ENCODE data around the gene OR1L1.

The OR1L1 gene

GRCh38 chr9:122661416-122661815 lies at the start of gene OR1L1:
TSS of gene OR1L1 (plus strand) at chr9:122661716. CDS start at chr9:122661716, 0 bp downstream.
- DNase-seq = no peak

- no peak for DNase-seq
Observed at GRCh38 chr9:122614362-122614761, 47.2 kb upstream of the OR1L1 start, which contains the start of gene OR1Q1. TSS of gene OR1Q1 (plus strand) at chr9:122614738. CDS start at chr9:122614738, 0 bp downstream.

GRCh38 chr9:122619996-122620395 lies 41.5 kb upstream of the OR1L1 start:
- no peak for DNase-seq

GRCh38 chr9:122642226-122642625 lies 19.3 kb upstream of the OR1L1 start:
- DNase-seq = no peak

- DNase-seq = no peak
Observed at GRCh38 chr9:122656378-122656777, 5.1 kb upstream of the OR1L1 start.

- DNase-seq = no peak
Observed at GRCh38 chr9:122657527-122657926, 4.0 kb upstream of the OR1L1 start, which contains the start of gene OR1B1. TSS of gene OR1B1 (minus strand) at chr9:122657627.

GRCh38 chr9:122672481-122672880 lies 11.0 kb downstream of the OR1L1 start:
- DNase-seq = no peak

- DNase-seq = no peak
Observed at GRCh38 chr9:122684851-122685250, 23.3 kb downstream of the OR1L1 start.

GRCh38 chr9:122695696-122696095 lies 34.2 kb downstream of the OR1L1 start:
- DNase-seq = no peak
